Type B pancreatic cell (in vitro differentiated cells): Measurements from ENCODE around the gene BEST1. TPM values are rescaled to one million over a fixed set of nuclear protein-coding genes. Genes with fewer than 3 reads are reported as not detected.

Source experiments
- DNase-seq: peaks from one replicate; pipeline ENCODE4 v3.0.0; 2021; ENCODE audit warnings: mixed read lengths; ENCODE audit not compliant: unreplicated experiment; ENCODE audit errors: extremely low spot score
- H3K27ac Mint-ChIP-seq: 2 replicates; pipeline ENCODE4 v1.8.0; 2021; ENCODE audit warnings: mild to moderate bottlenecking, mixed read lengths
- H3K27me3 Mint-ChIP-seq: 2 replicates; pipeline ENCODE4 v1.8.0; 2021; ENCODE audit warnings: mixed read lengths
- H3K36me3 Mint-ChIP-seq: 2 replicates; pipeline ENCODE4 v1.8.0; 2021; ENCODE audit warnings: mixed read lengths
- H3K4me1 Mint-ChIP-seq: one replicate; pipeline ENCODE4 v1.8.0; 2021; ENCODE audit warnings: mixed read lengths; ENCODE audit not compliant: unreplicated experiment
- H3K4me3 Mint-ChIP-seq: 2 replicates; pipeline ENCODE4 v1.8.0; 2021; ENCODE audit warnings: mild to moderate bottlenecking, mixed read lengths
- H3K9me3 Mint-ChIP-seq: 2 replicates; pipeline ENCODE4 v1.8.0; 2021; ENCODE audit warnings: mixed read lengths
- total RNA-seq: library from RNA; stranded (reverse); gene quantifications from 2 replicates; pipeline ENCODE4 v1.2.1, GENCODE V29; 2021; ENCODE audit warnings: low replicate concordance
- TF ChIP-seq, protein P1 (sequence below): fragments of 200-600 bp; sonication (generic); conservative IDR thresholded peaks from 2 replicates; pipeline ENCODE4 v1.5.0; 2021; ENCODE audit warnings: antibody characterized with exemption, mild to moderate bottlenecking

BEST1 gene
- total RNA-seq, 1 donor from 2014 or later: 0.31 TPM

DNA sequence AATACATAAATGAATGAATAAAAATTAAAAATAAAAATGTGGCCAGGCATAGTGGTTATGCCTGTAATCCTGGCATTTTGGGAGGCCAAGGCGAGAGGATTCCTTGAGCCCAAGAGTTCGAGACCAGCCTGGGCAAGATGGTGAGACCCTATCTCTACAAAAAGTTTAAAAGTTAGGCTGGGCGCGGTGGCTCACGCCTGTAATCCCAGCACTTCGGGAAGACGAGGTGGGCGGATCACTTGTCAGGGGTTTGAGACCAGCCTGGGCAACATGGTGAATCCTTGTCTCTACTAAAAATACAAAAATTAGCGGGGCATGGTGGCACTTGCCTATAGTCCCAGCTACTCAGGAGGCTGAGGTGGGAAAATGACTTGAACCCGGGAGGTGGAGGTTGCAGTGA, 9.7 kb upstream of the BEST1 start:
- Mint-ChIP-seq H3K4me3 (no peak overlapping the region), H3K27me3 (peaks cover 13% of the 10 kb centered on the region), H3K9me3 (peaks cover 5% of the 10 kb centered on the region), H3K4me1 (peaks cover 4% of the 10 kb centered on the region), H3K27ac (no peak overlapping the region), H3K36me3 (no peaks in the 10 kb centered on the region)
- DNase-seq: no peak
- TF ChIP-seq, protein P1, sequence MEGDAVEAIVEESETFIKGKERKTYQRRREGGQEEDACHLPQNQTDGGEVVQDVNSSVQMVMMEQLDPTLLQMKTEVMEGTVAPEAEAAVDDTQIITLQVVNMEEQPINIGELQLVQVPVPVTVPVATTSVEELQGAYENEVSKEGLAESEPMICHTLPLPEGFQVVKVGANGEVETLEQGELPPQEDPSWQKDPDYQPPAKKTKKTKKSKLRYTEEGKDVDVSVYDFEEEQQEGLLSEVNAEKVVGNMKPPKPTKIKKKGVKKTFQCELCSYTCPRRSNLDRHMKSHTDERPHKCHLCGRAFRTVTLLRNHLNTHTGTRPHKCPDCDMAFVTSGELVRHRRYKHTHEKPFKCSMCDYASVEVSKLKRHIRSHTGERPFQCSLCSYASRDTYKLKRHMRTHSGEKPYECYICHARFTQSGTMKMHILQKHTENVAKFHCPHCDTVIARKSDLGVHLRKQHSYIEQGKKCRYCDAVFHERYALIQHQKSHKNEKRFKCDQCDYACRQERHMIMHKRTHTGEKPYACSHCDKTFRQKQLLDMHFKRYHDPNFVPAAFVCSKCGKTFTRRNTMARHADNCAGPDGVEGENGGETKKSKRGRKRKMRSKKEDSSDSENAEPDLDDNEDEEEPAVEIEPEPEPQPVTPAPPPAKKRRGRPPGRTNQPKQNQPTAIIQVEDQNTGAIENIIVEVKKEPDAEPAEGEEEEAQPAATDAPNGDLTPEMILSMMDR: no peak

DNA sequence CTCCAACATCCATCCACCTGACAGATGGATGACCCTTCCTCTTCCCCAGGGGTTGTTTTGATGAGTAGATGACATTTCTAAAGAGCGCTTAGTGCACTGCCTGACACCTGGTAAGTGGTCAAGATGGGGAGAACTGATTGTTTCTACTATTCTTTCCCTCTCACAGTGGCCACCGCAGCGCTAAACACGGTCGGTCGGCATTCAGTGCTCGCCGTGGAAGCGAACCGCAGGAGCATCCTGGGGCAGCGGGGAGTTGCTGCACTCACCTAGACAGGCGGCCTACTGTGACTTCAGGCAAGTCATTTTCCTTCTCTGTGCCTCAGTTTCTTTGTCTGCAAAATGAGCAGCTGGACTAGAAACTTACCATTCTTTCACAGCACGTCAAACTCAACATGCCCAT, 5.0 kb upstream of the BEST1 start:
- no peaks in the 10 kb centered on the region for H3K9me3 Mint-ChIP-seq
- H3K27ac Mint-ChIP-seq: no peak overlapping the region
- H3K36me3 Mint-ChIP-seq: no peaks in the 10 kb centered on the region
- H3K4me1 Mint-ChIP-seq: peaks cover 26% of the 10 kb centered on the region
- DNase-seq: no peak
- TF ChIP-seq, protein P1: no peak
- H3K4me3 Mint-ChIP-seq: no peak overlapping the region
- H3K27me3 Mint-ChIP-seq: peaks cover 13% of the 10 kb centered on the region

DNA sequence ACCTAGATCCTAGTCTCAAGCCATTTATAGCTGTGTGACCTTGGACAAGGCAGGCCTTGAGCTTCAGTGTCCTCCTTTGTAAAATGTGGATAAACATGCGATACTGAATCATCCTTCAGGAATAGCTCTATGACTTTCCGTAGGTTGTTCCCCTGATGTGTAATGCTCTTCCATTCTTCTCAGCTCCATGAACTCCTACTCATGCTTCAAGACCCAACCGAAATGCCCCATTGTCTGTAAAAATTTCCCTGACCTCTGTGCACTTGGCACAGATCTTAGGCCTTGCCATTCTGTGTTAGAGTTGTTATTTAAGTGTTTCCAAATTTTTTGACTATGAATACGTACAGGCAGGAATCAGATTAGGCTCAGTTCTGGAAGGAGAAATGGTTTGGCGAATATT, 3.3 kb upstream of the BEST1 start:
- no peak for DNase-seq
- peaks cover 26% of the 10 kb centered on the region for H3K4me1 Mint-ChIP-seq
- H3K27me3 Mint-ChIP-seq: peaks cover 13% of the 10 kb centered on the region
- no peaks in the 10 kb centered on the region for H3K9me3 Mint-ChIP-seq
- no peak overlapping the region for H3K4me3 Mint-ChIP-seq
- no peak overlapping the region for H3K27ac Mint-ChIP-seq
- TF ChIP-seq, protein P1: no peak
- H3K36me3 Mint-ChIP-seq: no peaks in the 10 kb centered on the region

DNA sequence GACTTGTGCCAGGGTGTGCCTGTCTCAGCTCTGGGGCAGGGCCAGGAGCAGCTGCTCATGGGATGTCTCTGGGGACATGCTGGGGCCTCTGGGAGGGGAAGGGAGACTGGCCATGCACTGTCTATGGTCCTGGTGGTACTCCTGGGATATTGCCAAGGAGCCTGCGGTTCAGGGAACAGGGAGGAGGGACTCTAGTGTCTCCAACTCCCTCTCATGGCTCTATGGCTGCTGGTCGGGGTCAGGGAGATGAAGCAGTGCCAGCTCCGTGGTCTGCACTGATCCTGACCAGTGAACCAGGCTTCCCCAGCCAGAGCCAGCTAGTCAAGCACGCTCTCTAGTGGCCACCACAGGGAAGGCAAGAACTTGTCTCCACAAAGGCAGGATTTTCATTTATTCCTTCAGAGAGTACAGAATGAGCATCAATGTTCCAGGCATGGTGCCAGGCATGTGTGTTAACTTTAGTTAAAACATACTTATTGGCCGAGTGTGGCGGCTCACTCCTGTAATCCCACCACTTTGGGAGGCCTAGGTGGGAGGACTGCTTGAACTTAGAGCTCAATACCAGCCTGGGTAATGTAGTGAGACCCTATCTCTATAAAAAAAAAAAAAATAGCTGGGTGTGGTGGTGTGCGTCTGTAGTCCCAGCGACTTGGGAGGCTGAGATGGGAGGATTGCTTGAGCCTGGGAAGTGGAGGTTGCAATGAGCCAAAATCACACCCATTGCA, 2.5 kb upstream of the BEST1 start:
- no peaks in the 10 kb centered on the region for H3K9me3 Mint-ChIP-seq
- no peaks in the 10 kb centered on the region for H3K36me3 Mint-ChIP-seq
- H3K27me3 Mint-ChIP-seq: peaks cover 16% of the 10 kb centered on the region
- TF ChIP-seq, protein P1: peak; percentile 96
- no peak overlapping the region for H3K27ac Mint-ChIP-seq
- H3K4me1 Mint-ChIP-seq: peaks cover 26% of the 10 kb centered on the region
- peak; percentile 83 for DNase-seq
- no peak overlapping the region for H3K4me3 Mint-ChIP-seq

DNA sequence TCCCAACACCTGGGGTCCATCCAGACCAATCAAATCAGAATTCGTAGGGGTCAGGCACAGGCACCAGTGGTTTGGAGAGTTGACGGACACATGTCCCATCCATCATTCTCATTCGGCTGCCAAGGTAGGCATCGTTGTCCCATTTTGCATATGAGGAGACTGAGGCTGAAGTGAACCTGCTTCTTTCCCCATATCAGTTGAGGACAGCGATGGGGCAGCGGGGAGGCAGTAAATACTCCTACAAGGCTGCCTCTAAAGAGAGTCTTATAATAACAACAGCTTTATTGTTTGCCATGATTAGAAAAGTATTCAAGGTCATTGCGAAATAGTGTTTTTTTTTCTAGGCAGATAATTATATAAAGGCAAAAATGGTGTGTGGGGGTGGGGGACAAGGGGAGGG, 1.6 kb upstream of the BEST1 start:
- Mint-ChIP-seq H3K27ac (no peak overlapping the region), H3K36me3 (no peaks in the 10 kb centered on the region), H3K4me1 (peaks cover 26% of the 10 kb centered on the region), H3K4me3 (no peak overlapping the region), H3K9me3 (no peaks in the 10 kb centered on the region), H3K27me3 (peaks cover 16% of the 10 kb centered on the region)
- TF ChIP-seq, protein P1: no peak
- no peak for DNase-seq
